Measurements from ENCODE around the gene HOXA10.

HOXA10 gene

GRCh38 chr7:27143023-27143949, 30.8 kb downstream of the HOXA10 start, which contains the start of gene HOXA5:
Gene HOXA5 (minus strand): TSS chr7:27143681. CDS start chr7:27143607, 74 bp downstream.
- no peak for DNase-seq

- DNase-seq, result no peak
These were observed 31.5 kb downstream of the HOXA10 start for GRCh38 chr7:27142580-27143022.

- no peak for DNase-seq
These were observed 32.1 kb downstream of the HOXA10 start for GRCh38 chr7:27141923-27142579.

GRCh38 chr7:27141137-27141922, 32.8 kb downstream of the HOXA10 start:
- no peak for DNase-seq

- no peak for DNase-seq
These were observed 33.8 kb downstream of the HOXA10 start for GRCh38 chr7:27140126-27140857.

- no peak for DNase-seq
These were observed 34.6 kb downstream of the HOXA10 start for GRCh38 chr7:27139334-27140125.

GRCh38 chr7:27138985-27139333, 35.2 kb downstream of the HOXA10 start:
- DNase-seq, result no peak

- DNase-seq, result no peak
These were observed 35.6 kb downstream of the HOXA10 start for GRCh38 chr7:27138472-27138871.

GRCh38 chr7:27137640-27138315, 36.3 kb downstream of the HOXA10 start:
- DNase-seq, result no peak

- DNase-seq, result no peak
These were observed 39.7 kb downstream of the HOXA10 start for GRCh38 chr7:27134392-27134791.

- no peak for DNase-seq
These were observed 40.5 kb downstream of the HOXA10 start for GRCh38 chr7:27133409-27134231.

GRCh38 chr7:27132978-27133377, 41.1 kb downstream of the HOXA10 start:
- DNase-seq, result no peak

GRCh38 chr7:27132214-27132613, 41.9 kb downstream of the HOXA10 start:
- DNase-seq, result no peak

GRCh38 chr7:27131390-27131819, 42.7 kb downstream of the HOXA10 start:
- DNase-seq, result no peak

GRCh38 chr7:27130540-27131389, 43.4 kb downstream of the HOXA10 start, which contains the start of gene HOXA4:
Gene HOXA4 (minus strand): TSS chr7:27130757. CDS start chr7:27130733, 24 bp downstream.
- peak; percentile 69 for DNase-seq

GRCh38 chr7:27129729-27130539, 44.2 kb downstream of the HOXA10 start:
- no peak for DNase-seq

GRCh38 chr7:27128776-27129728, 45.1 kb downstream of the HOXA10 start:
- DNase-seq, result no peak

All from effector CD8-positive, alpha-beta T cell (primary cell).